SH-SY5Y (cell line): ENCODE results near the gene ADAMTSL4.

Experiments used
- GATA2 ChIP-seq: IDR thresholded peaks from 2 replicates; pipeline ENCODE4 v1.6.1; 2011; ENCODE audit warnings: mild to moderate bottlenecking, low read depth, low read length
- GATA3 ChIP-seq: IDR thresholded peaks from 2 replicates; pipeline ENCODE4 v1.6.1; 2011; ENCODE audit warnings: low read depth, mild to moderate bottlenecking, low read length, moderate library complexity

DNA sequence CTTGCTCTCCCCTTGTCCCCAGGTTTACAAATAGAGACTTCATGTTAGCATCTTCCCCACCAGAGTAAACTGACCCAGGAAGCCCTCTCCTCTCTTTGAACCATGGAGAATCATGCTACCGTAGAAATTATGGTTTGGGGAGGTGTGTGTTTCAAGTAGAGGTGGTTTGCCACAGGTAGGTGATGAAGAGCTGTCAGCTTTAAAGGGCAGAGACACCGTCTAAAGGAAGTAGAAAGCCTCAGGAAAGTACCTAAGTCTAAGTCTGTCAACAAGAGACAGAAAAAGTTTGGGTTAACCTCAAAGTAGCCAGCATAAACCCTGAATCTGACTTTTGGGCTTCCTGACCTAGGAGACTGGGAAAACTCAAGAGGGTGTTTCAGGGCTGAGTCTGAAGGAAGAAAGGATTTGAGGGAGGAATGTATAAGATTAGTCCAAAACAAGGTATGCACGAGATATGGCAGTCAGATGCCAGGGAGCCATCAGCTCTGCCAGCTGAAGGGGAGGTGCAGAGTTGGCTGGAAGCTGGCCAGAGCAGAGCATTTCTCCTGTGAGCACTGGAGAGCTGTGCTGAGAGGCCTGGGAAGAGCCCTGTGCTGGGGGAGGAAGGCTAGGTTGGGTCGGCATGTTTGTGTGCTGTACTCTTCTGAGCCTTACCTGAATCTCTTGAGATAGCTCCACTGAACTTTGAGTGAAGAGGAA lies 14.3 kb downstream of the ADAMTSL4 start:
- TF ChIP-seq GATA2: no peak
- TF ChIP-seq GATA3: no peak
